ENCODE data around the gene TMEM200A. TPM values are rescaled to one million over a fixed set of nuclear protein-coding genes. Genes with fewer than 3 reads are reported as not detected.

The TMEM200A gene
- total and polyA plus RNA-seq, 2 experiments from 2014 or later, result 23.0 to 32.9 TPM

DNA sequence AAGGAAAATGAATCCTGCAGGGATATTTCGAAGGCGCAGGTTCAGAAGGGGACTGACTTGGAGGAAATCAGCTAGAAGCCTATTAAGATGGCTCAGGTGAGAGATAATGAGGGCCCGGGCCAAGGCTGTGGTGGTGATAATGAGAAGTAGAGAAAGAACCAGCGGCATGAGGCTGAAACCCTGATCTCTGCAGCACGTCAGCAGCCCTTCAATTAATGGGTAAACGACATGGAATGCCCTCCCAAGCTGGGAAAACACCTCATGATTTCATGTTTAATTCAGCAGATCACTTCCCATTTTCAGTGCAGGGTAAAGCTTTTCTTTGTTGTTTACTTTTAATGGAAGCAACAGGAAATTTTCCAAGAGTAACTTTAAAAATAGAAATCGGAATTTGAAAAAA lies 104.9 kb downstream of the TMEM200A start:
- H3K4me1 ChIP-seq (ENCODE audit: insufficient read depth), result no peaks in the 10 kb centered on the region
- H3K27ac ChIP-seq, result no peak overlapping the region
- no peak overlapping the region for H2AFZ ChIP-seq
- WGBS (ENCODE audit: low lambda C conversion rate, missing lambda C conversion rate), result 79% methylated on average over 7 of the region's 7 CpGs
- H3K9me3 ChIP-seq (ENCODE audit: low read depth), result no peaks in the 10 kb centered on the region
- H3K4me3 ChIP-seq, result no peak overlapping the region
- no peak overlapping the region for H3K4me2 ChIP-seq
- H3K36me3 ChIP-seq (replicated peaks; ENCODE audit: insufficient read depth, low read depth), result no peaks in the 10 kb centered on the region
- TF ChIP-seq EZH2 (IDR thresholded peaks at IDR 0.05; ENCODE audit: borderline replicate concordance), result no peak
- TF ChIP-seq EZH2phosphoT487 (IDR thresholded peaks at IDR 0.05; ENCODE audit: low read depth, severe bottlenecking, unreplicated experiment), result no peak
- TF ChIP-seq, protein P1, sequence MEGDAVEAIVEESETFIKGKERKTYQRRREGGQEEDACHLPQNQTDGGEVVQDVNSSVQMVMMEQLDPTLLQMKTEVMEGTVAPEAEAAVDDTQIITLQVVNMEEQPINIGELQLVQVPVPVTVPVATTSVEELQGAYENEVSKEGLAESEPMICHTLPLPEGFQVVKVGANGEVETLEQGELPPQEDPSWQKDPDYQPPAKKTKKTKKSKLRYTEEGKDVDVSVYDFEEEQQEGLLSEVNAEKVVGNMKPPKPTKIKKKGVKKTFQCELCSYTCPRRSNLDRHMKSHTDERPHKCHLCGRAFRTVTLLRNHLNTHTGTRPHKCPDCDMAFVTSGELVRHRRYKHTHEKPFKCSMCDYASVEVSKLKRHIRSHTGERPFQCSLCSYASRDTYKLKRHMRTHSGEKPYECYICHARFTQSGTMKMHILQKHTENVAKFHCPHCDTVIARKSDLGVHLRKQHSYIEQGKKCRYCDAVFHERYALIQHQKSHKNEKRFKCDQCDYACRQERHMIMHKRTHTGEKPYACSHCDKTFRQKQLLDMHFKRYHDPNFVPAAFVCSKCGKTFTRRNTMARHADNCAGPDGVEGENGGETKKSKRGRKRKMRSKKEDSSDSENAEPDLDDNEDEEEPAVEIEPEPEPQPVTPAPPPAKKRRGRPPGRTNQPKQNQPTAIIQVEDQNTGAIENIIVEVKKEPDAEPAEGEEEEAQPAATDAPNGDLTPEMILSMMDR (IDR thresholded peaks at IDR 0.05; ENCODE audit: poor library complexity), result no peak
- no peaks in the 10 kb centered on the region for H3K9me2 ChIP-seq (replicated peaks; ENCODE audit: insufficient read depth)
- no peak for DNase-seq (ENCODE audit: low spot score)
- H3K79me2 ChIP-seq, result no peaks in the 10 kb centered on the region
- no peaks in the 10 kb centered on the region for H3K27me3 ChIP-seq
- H4K20me1 ChIP-seq (ENCODE audit: insufficient read depth, poor library complexity, severe bottlenecking), result no peaks in the 10 kb centered on the region

DNA sequence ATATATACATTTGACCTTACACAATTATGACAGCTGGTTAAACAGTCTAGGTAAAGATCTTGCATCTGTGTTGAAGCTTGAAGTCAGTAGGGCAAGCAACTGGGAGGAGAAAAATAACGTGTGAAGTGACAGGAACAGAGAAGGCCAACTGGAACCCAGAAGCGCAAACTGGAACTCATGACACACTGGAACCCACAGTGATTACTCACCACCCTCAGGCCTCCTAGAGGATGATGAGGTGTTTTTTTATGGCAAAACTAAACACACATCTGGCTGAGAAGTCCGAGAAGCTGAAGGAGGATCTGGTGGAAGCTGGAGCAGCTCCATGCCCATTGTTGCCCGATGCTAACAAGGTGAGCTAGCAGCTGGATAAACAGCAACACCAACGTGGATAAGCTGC lies 108.1 kb downstream of the TMEM200A start:
- Histone ChIP-seq H3K79me2 (no peaks in the 10 kb centered on the region), H3K9me3 (ENCODE audit: low read depth) (no peaks in the 10 kb centered on the region), H3K4me2 (no peak overlapping the region), H3K9me2 (replicated peaks; ENCODE audit: insufficient read depth) (no peaks in the 10 kb centered on the region), H3K27ac (no peak overlapping the region), H3K36me3 (replicated peaks; ENCODE audit: insufficient read depth, low read depth) (no peaks in the 10 kb centered on the region), H3K4me1 (ENCODE audit: insufficient read depth) (no peaks in the 10 kb centered on the region), H3K27me3 (no peaks in the 10 kb centered on the region), H2AFZ (no peak overlapping the region), H3K4me3 (no peak overlapping the region), H4K20me1 (ENCODE audit: insufficient read depth, poor library complexity, severe bottlenecking) (no peaks in the 10 kb centered on the region)
- TF ChIP-seq, protein P1 (IDR thresholded peaks at IDR 0.05; ENCODE audit: poor library complexity), result no peak
- no peak for TF ChIP-seq EZH2 (IDR thresholded peaks at IDR 0.05; ENCODE audit: borderline replicate concordance)
- TF ChIP-seq EZH2phosphoT487 (IDR thresholded peaks at IDR 0.05; ENCODE audit: low read depth, severe bottlenecking, unreplicated experiment), result no peak
- 92% methylated on average over 5 of the region's 5 CpGs for WGBS (ENCODE audit: low lambda C conversion rate, missing lambda C conversion rate)
- no peak for DNase-seq (ENCODE audit: low spot score)

DNA sequence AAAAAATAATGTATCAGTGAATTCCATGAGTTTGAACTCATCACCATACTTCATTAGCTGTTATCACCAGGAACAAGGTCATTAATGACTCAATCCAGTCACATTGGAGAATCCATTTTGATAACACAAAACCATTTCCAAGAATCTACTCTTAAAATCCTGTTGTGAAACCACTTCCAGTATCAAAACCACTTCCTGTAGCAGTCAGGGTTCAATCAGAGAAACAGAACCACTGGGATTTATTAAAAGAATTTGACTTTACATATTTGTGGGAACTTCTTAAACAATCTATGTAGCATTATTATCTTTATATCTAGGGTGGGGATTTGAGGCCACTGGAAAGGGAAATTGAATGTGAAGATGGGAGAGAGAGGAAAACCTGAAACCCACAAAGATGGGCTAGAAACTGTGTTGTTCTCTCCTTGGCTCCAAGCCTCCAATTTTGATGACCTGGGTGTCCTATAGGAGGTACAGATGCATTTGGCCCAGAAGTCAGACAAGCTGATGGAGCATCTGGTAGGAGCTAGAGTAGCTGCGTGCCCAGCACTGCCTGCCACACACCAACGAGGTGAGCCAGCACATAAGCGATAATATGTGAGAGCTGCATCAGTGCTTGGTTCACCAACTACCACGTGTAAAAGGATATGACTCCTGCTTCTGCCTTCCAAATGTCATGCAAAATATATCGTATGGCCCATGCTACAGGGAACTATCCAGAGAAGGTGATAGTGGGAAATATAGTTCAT lies 117.0 kb downstream of the TMEM200A start:
- no peak for DNase-seq (ENCODE audit: low spot score)
- Histone ChIP-seq H3K9me3 (ENCODE audit: low read depth) (no peaks in the 10 kb centered on the region), H3K79me2 (no peaks in the 10 kb centered on the region), H3K4me3 (no peak overlapping the region), H4K20me1 (ENCODE audit: insufficient read depth, poor library complexity, severe bottlenecking) (no peaks in the 10 kb centered on the region), H3K9me2 (replicated peaks; ENCODE audit: insufficient read depth) (no peaks in the 10 kb centered on the region), H3K27me3 (no peaks in the 10 kb centered on the region), H3K27ac (no peak overlapping the region), H3K36me3 (replicated peaks; ENCODE audit: insufficient read depth, low read depth) (no peaks in the 10 kb centered on the region), H3K4me2 (no peak overlapping the region), H3K4me1 (ENCODE audit: insufficient read depth) (no peaks in the 10 kb centered on the region), H2AFZ (no peak overlapping the region)
- TF ChIP-seq, protein P1 (IDR thresholded peaks at IDR 0.05; ENCODE audit: poor library complexity), result no peak
- no peak for TF ChIP-seq EZH2phosphoT487 (IDR thresholded peaks at IDR 0.05; ENCODE audit: low read depth, severe bottlenecking, unreplicated experiment)
- no peak for TF ChIP-seq EZH2 (IDR thresholded peaks at IDR 0.05; ENCODE audit: borderline replicate concordance)
- 90% methylated on average over 5 of the region's 5 CpGs for WGBS (ENCODE audit: low lambda C conversion rate, missing lambda C conversion rate)
